Progenitor cell of endocrine pancreas (in vitro differentiated cells): ENCODE measurements around the gene PGRMC2. TPM values are rescaled to one million over a fixed set of nuclear protein-coding genes. Genes with fewer than 3 reads are reported as not detected.
"Not testable (repeated sequence)": the region's sequence is repeated elsewhere in the genome, so short reads cannot be mapped to it uniquely, and the experiment has no call there.

Experiments used
- DNase-seq: peaks from one replicate; pipeline ENCODE4 v3.0.0; 2021; ENCODE audit warnings: low spot score; ENCODE audit not compliant: unreplicated experiment
- H3K27ac Mint-ChIP-seq: 2 replicates; pipeline ENCODE4 v1.8.0; 2021; ENCODE audit warnings: mild to moderate bottlenecking, moderate library complexity, mixed read lengths
- H3K27me3 Mint-ChIP-seq: 2 replicates; pipeline ENCODE4 v1.8.0; 2021; ENCODE audit warnings: mixed read lengths
- H3K36me3 Mint-ChIP-seq: 2 replicates; pipeline ENCODE4 v1.8.0; 2022; ENCODE audit warnings: mixed read lengths; ENCODE audit not compliant: insufficient read depth
- H3K4me1 Mint-ChIP-seq: 2 replicates; pipeline ENCODE4 v1.8.0; 2021; ENCODE audit warnings: low read depth, mixed read lengths
- H3K4me3 Mint-ChIP-seq: 2 replicates; pipeline ENCODE4 v1.8.0; 2021; ENCODE audit warnings: low read depth, mild to moderate bottlenecking, moderate library complexity, mixed read lengths
- H3K9me3 Mint-ChIP-seq: 2 replicates; pipeline ENCODE4 v1.8.0; 2021; ENCODE audit warnings: low read depth, mixed read lengths
- CTCF ChIP-seq: fragments of 200-600 bp; sonication (generic); IDR thresholded peaks from one replicate; pipeline ENCODE4 v1.5.0; 2021; ENCODE audit warnings: antibody characterized with exemption, mild to moderate bottlenecking; ENCODE audit not compliant: unreplicated experiment
- total RNA-seq: library from RNA; stranded (reverse); gene quantifications from 2 replicates; pipeline ENCODE4 v1.2.1, GENCODE V29; 2021

Gene PGRMC2
- total RNA-seq, 1 donor from 2014 or later = 65.1 TPM

DNA sequence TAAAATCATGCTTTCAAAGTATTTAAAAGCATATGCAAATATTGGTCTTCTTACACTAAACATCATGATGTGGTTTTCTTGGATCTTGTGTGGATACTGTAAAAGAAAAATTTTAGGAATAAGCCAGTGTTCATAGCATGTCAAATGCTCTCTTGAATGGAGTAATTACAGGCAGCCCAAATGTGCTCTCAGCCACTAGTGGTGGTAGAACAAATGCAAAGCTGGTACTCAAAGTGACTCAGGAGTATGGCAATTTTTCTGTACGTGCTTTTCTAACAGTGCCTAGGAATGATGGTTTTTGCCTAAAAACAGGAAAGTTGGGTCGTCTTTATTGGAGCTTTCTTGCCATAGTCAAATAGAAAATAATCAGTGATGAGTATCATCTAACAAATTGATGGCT, 19.9 kb downstream of the PGRMC2 start:
- H3K36me3 Mint-ChIP-seq = peaks cover 16% of the 10 kb centered on the region
- H3K4me3 Mint-ChIP-seq = no peak overlapping the region
- H3K4me1 Mint-ChIP-seq = peaks cover 29% of the 10 kb centered on the region

DNA sequence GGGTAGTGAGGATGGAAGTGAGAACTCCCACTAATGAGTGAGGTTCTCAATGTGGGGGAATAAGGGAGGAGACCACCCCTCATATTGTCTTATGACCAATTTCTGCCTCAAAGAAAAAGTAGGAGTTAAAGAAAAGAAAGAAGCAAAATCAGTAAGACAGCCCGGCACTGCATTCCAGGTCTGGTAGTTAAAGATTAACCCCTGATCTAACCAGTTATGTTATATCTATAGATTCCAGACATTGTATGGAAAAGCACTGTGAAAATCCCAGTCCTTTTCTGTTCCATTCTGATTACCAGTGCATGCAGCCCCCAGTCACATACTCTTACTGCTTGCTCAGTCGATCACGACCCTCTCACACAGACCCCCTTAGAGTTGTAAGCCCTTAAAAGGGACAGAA, 20.4 kb downstream of the PGRMC2 start:
- peaks cover 16% of the 10 kb centered on the region for H3K36me3 Mint-ChIP-seq
- not testable (repeated sequence) for H3K27me3 Mint-ChIP-seq, DNase-seq
- H3K27ac Mint-ChIP-seq = peak overlapping the region; percentile 65
- peaks cover 29% of the 10 kb centered on the region for H3K4me1 Mint-ChIP-seq
- peak overlapping the region; percentile 44 for H3K4me3 Mint-ChIP-seq
- H3K9me3 Mint-ChIP-seq = peaks cover 18% of the 10 kb centered on the region

More for the DNA sequence above, 19.9 kb downstream of the PGRMC2 start:
- Mint-ChIP-seq H3K27ac (peak overlapping the region; percentile 65), H3K27me3 (no peaks in the 10 kb centered on the region), H3K9me3 (peaks cover 18% of the 10 kb centered on the region)
- DNase-seq = no peak
- no peak for TF ChIP-seq CTCF

- H3K27me3 Mint-ChIP-seq, DNase-seq, H3K4me3 Mint-ChIP-seq, H3K27ac Mint-ChIP-seq: not testable (repeated sequence)
- Mint-ChIP-seq H3K4me1 (peaks cover 32% of the 10 kb centered on the region), H3K36me3 (peaks cover 14% of the 10 kb centered on the region), H3K9me3 (peaks cover 30% of the 10 kb centered on the region)
These were observed 22.1 kb downstream of the PGRMC2 start for GRCh38 chr4:128265550-128265949.

- H3K27me3 Mint-ChIP-seq, H3K36me3 Mint-ChIP-seq, H3K4me3 Mint-ChIP-seq, DNase-seq: not testable (repeated sequence)
- H3K27ac Mint-ChIP-seq = peak overlapping the region; percentile 18
- H3K4me1 Mint-ChIP-seq = peaks cover 22% of the 10 kb centered on the region
- H3K9me3 Mint-ChIP-seq = peaks cover 20% of the 10 kb centered on the region
These were observed 27.7 kb downstream of the PGRMC2 start for GRCh38 chr4:128259889-128260288.

DNA sequence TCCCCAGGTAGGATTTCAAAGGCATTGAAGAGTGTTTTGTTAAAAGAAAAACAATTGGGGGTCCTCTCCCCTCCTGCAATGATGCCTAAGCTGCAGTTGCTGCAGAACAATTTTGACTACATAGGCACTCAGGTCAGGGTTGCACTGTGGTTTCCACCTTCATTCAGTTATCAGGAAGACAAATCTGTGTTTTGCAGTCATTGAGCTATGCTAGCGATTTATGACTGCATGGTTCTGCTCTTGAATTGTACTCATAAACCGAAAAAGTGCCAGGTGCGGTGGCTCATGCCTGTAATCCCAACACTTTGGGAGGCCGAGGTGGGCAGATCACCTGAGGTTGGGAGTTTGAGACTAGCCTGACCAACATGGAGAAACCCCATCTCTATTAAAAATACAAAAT, 29.4 kb downstream of the PGRMC2 start:
- H3K4me3 Mint-ChIP-seq, DNase-seq, H3K27me3 Mint-ChIP-seq, H3K36me3 Mint-ChIP-seq: not testable (repeated sequence)
- peak overlapping the region; percentile 59 for H3K27ac Mint-ChIP-seq
- peaks cover 22% of the 10 kb centered on the region for H3K4me1 Mint-ChIP-seq
- peaks cover 19% of the 10 kb centered on the region for H3K9me3 Mint-ChIP-seq

DNA sequence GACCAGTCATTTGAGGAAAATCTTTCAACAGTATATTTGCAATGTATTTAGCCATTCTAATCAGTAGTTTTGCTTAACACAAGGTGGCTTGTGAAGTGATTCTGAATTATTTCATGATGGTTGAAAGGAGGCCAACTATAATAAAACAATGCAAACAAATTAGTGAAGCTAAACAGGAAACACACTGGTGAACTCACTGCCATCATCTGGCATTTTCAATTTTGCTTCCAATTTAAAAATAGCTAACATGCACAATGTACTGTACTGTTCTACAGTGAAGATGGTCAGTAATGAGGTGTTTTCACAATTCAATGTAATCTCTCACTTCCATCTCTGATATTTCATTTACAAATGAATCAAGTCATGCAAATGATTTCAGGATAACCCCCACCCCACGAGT, 31.1 kb downstream of the PGRMC2 start:
- no peak overlapping the region for H3K4me3 Mint-ChIP-seq
- no peak overlapping the region for H3K27ac Mint-ChIP-seq
- DNase-seq = no peak
- H3K9me3 Mint-ChIP-seq = peaks cover 17% of the 10 kb centered on the region
- no peak for TF ChIP-seq CTCF
- peaks cover 22% of the 10 kb centered on the region for H3K4me1 Mint-ChIP-seq
- peaks cover 5% of the 10 kb centered on the region for H3K36me3 Mint-ChIP-seq
- no peaks in the 10 kb centered on the region for H3K27me3 Mint-ChIP-seq

DNA sequence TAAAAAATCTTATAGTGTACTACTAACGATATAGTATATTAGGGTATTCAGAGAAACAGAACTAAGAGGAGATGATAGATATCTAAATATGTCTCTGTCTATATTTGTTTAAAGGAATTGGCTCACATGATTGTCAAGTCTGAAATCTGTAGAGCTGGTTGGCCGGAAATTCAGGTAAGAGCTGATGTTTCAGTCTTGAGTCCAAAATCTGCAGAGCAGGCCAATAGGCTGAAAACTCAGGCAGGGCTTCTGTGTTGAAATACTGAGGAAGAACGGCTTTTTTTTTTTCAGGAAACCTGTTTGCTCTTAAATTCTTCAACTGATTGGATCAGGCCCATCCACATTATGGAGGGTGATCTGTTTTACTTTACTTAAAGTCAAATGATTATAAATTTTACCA, 31.7 kb downstream of the PGRMC2 start:
- Mint-ChIP-seq H3K27ac (no peak overlapping the region), H3K36me3 (peaks cover 2% of the 10 kb centered on the region), H3K4me1 (peaks cover 19% of the 10 kb centered on the region), H3K27me3 (no peaks in the 10 kb centered on the region), H3K4me3 (no peak overlapping the region), H3K9me3 (peaks cover 15% of the 10 kb centered on the region)
- no peak for TF ChIP-seq CTCF
- no peak for DNase-seq
